Body of pancreas (tissue), 4 donors: Measurements from ENCODE around the gene GCLM. TPM values are rescaled to one million over a fixed set of nuclear protein-coding genes. Genes with fewer than 3 reads are reported as not detected.

Experiments used
- ATAC-seq: fragments of 150-250 bp; one replicate; pipeline ENCODE4 v1.9.1; 2016
- DNase-seq, 4 donors: peaks; one replicate each; pipeline ENCODE4 v3.0.0-alpha.2; 2019
- H3K27ac ChIP-seq, 4 donors: fragments of 200-600 bp; sonication (generic); 1 replicate in 3 of 4; 2 replicates in 1 of 4; pipeline versions ENCODE4 v1.5.1 to v1.6.1; 2016 to 2019; ENCODE audit warnings: mild to moderate bottlenecking in 1 of 4, mixed read lengths in 1 of 4, moderate library complexity in 1 of 4
- H3K27me3 ChIP-seq, 2 donors: fragments of 200-600 bp; sonication (generic); one replicate each; pipeline ENCODE4 v1.6.0; 2016; ENCODE audit warnings: mild to moderate bottlenecking in 1 of 2
- H3K36me3 ChIP-seq, 2 donors: fragments of 200-600 bp; sonication (generic); replicated peaks in 1 of 2; 2 replicates each; pipeline ENCODE4 v1.5.1; 2016; ENCODE audit warnings: low read depth in 2 of 2; ENCODE audit not compliant: insufficient read depth in 1 of 2
- H3K4me1 ChIP-seq: fragments of 200-600 bp; sonication (generic); one replicate; pipeline ENCODE4 v1.6.0; 2016
- H3K4me3 ChIP-seq, 2 donors: fragments of 200-600 bp; sonication (generic); 1 replicate in 1 of 2; 2 replicates in 1 of 2; pipeline ENCODE4 v1.5.1; 2016 to 2019
- H3K9me3 ChIP-seq, 3 donors: fragments of 200-600 bp; sonication (generic); 1 replicate in 2 of 3; 2 replicates in 1 of 3; pipeline ENCODE4 v1.5.1; 2016
- CTCF ChIP-seq, 7 experiments: fragments of 450-650 bp in 4 of 7; fragments of 200-600 bp in 3 of 7; sonication (generic) in 3 of 7; IDR thresholded peaks; one replicate each; pipeline ENCODE4 v1.5.1; 2016 to 2019; ENCODE audit warnings: antibody characterized with exemption in 7 of 7
- POLR2A ChIP-seq, 3 donors: fragments of 450-650 bp; IDR thresholded peaks; one replicate each; pipeline ENCODE4 v1.6.1; 2016; ENCODE audit warnings: antibody characterized with exemption in 3 of 3, mild to moderate bottlenecking in 2 of 3
- WGBS, 2 donors: methylation state at CpG; one replicate each; pipeline ENCODE4 v1.1.5; 2017; 5-methylcytosine and 5-hydroxymethylcytosine counted together
- intact Hi-C: fragments of 100-400 bp; cut with DNase I; formaldehyde crosslinking; loops from one replicate; pipeline ENCODE4 v1.15.1; 2023
- total RNA-seq, 2 donors: library from RNA; depleted of rRNA; stranded (reverse); fragments of >200 nt; gene quantifications; one replicate each; pipeline ENCODE4 v1.1.0, GENCODE V29; 2016

The GCLM gene
- total RNA-seq, 2 donors from 2014 or later = 3.6 to 7.3 TPM

- TF ChIP-seq POLR2A (IDR thresholded peaks at IDR 0.05) (peak; percentile 63 to 67 (median 64)), CTCF (IDR thresholded peaks at IDR 0.05) (peak in 1 of 7 experiments; percentile 13)
These were observed 62.0 kb downstream of the GCLM start for GRCh38 chr1:93846992-93847810.

GRCh38 chr1:93846206-93846991, 62.8 kb downstream of the GCLM start:
- TF ChIP-seq POLR2A (IDR thresholded peaks at IDR 0.05) (peak; percentile 82 to 89 (median 84)), CTCF (IDR thresholded peaks at IDR 0.05) (peak in 6 of 7 experiments; percentile 25 to 60 (median 45))
- Histone ChIP-seq H3K27me3 (no peaks in the 10 kb centered on the region), H3K9me3 (no peaks in the 10 kb centered on the region), H3K4me1 (peaks cover 27% of the 10 kb centered on the region), H3K4me3 (peak overlapping the region; percentile 80 to 85), H3K27ac (peak overlapping the region; percentile 97 to 100 (median 98)), H3K36me3 (no peaks in the 10 kb centered on the region)
- 0 to 2% methylated on average over 19 to 89 of the region's 94 CpGs for WGBS, 2 donors
- intact Hi-C loops = no loop called here
- DNase-seq = peak; percentile 89 to 93 (median 91)
- ATAC-seq = peak; percentile 71

More at GRCh38 chr1:93846992-93847810, 62.0 kb downstream of the GCLM start:
- ATAC-seq = peak; percentile 80
- peaks cover 27% of the 10 kb centered on the region for H3K4me1 ChIP-seq
- H3K27me3 ChIP-seq = no peaks in the 10 kb centered on the region
- intact Hi-C loops = no loop called here
- H3K27ac ChIP-seq = peak overlapping the region; percentile 97 to 100 (median 98)
- 0 to 1% methylated on average over 18 to 82 of the region's 86 CpGs for WGBS, 2 donors
- H3K36me3 ChIP-seq = no peaks in the 10 kb centered on the region
- H3K4me3 ChIP-seq = peak overlapping the region; percentile 80 to 88
- peak; percentile 91 to 93 (median 92) for DNase-seq
- H3K9me3 ChIP-seq = no peaks in the 10 kb centered on the region

- intact Hi-C loops = no loop called here
- ATAC-seq (peak; percentile 0), DNase-seq (peak; percentile 14 to 37 (median 25))
- H3K27me3 ChIP-seq = no peaks in the 10 kb centered on the region
- H3K9me3 ChIP-seq = no peaks in the 10 kb centered on the region
- WGBS, 2 donors = 21 to 24% methylated on average over 16 of the region's 16 CpGs
- H3K4me1 ChIP-seq = peaks cover 27% of the 10 kb centered on the region
- TF ChIP-seq POLR2A (IDR thresholded peaks at IDR 0.05) = no peak
- no peak for TF ChIP-seq CTCF (IDR thresholded peaks at IDR 0.05)
- no peaks in the 10 kb centered on the region for H3K36me3 ChIP-seq
- peak overlapping the region; percentile 97 to 100 (median 98) for H3K27ac ChIP-seq
- H3K4me3 ChIP-seq = peak overlapping the region; percentile 80 to 85
These were observed 63.6 kb downstream of the GCLM start for GRCh38 chr1:93845538-93846205.

GRCh38 chr1:93844262-93845045, 64.8 kb downstream of the GCLM start:
- Histone ChIP-seq H3K4me3 (no peak overlapping the region), H3K4me1 (peaks cover 27% of the 10 kb centered on the region), H3K9me3 (no peaks in the 10 kb centered on the region), H3K27ac (peak overlapping the region in 2 of 4 donors; percentile 22 to 98), H3K27me3 (no peaks in the 10 kb centered on the region), H3K36me3 (no peaks in the 10 kb centered on the region)
- peak; percentile 19 to 85 (median 76) for TF ChIP-seq CTCF (IDR thresholded peaks at IDR 0.05)
- peak in 1 of 3 donors; percentile 7 for TF ChIP-seq POLR2A (IDR thresholded peaks at IDR 0.05)
- ATAC-seq = peak; percentile 16
- intact Hi-C loops = no loop called here
- peak; percentile 45 to 75 (median 61) for DNase-seq
- WGBS, 2 donors = 36 to 39% methylated on average over 8 of the region's 8 CpGs
